Esophagus squamous epithelium (tissue), 5 donors: ENCODE results near the gene STARD3. TPM values are rescaled to one million over a fixed set of nuclear protein-coding genes. Genes with fewer than 3 reads are reported as not detected.

Source experiments
- DNase-seq: peaks from one replicate; lab custom pipeline; 2025; lab: John Stamatoyannopoulos, UW
- H3K27ac ChIP-seq, 4 donors: fragments of 200-600 bp; sonication (generic); one replicate each; pipeline ENCODE4 v1.5.1; 2016 to 2019; ENCODE audit warnings: mild to moderate bottlenecking in 1 of 4
- H3K27me3 ChIP-seq, 4 donors: fragments of 200-600 bp; sonication (generic); 1 replicate in 3 of 4; 2 replicates in 1 of 4; pipeline versions ENCODE4 v1.5.1 to v1.6.0; 2017 to 2021; ENCODE audit warnings: antibody characterized with exemption in 1 of 4
- H3K36me3 ChIP-seq, 3 donors: fragments of 200-600 bp; sonication (generic); one replicate each; pipeline ENCODE4 v1.5.1; 2016 to 2019
- H3K4me1 ChIP-seq, 3 donors: fragments of 200-600 bp; sonication (generic); one replicate each; pipeline ENCODE4 v1.5.1; 2017 to 2019
- H3K4me3 ChIP-seq, 4 donors: fragments of 200-600 bp; sonication (generic); 1 replicate in 3 of 4; 2 replicates in 1 of 4; pipeline ENCODE4 v1.5.1; 2016 to 2019; ENCODE audit warnings: mild to moderate bottlenecking in 2 of 4, moderate library complexity in 1 of 4
- H3K9me3 ChIP-seq, 3 donors: fragments of 200-600 bp; sonication (generic); one replicate each; pipeline ENCODE4 v1.5.1; 2016 to 2019
- POLR2A ChIP-seq, 4 donors: fragments of 450-650 bp; IDR thresholded peaks; one replicate each; pipeline ENCODE4 v1.6.1; 2017; ENCODE audit warnings: antibody characterized with exemption in 4 of 4, mild to moderate bottlenecking in 4 of 4, moderate library complexity in 3 of 4
- WGBS, 2 donors: methylation state at CpG; one replicate each; pipeline ENCODE4 v1.1.5; 2018; 5-methylcytosine and 5-hydroxymethylcytosine counted together
- intact Hi-C: fragments of 100-400 bp; cut with DNase I; formaldehyde crosslinking; loops from one replicate; pipeline ENCODE4 v1.15.0; 2022
- total RNA-seq, 4 donors: library from RNA; depleted of rRNA; stranded (reverse); fragments of >200 nt; gene quantifications; one replicate each; pipeline ENCODE4 v1.1.0, GENCODE V29; 2016
- TF ChIP-seq, protein P1 (sequence below), 6 experiments: fragments of 450-650 bp in 4 of 6; fragments of 200-600 bp in 2 of 6; sonication (generic) in 2 of 6; IDR thresholded peaks; one replicate each; pipeline ENCODE4 v1.5.1; 2016 to 2019; ENCODE audit warnings: antibody characterized with exemption in 6 of 6, mild to moderate bottlenecking in 4 of 6, moderate library complexity in 4 of 6
- donor health status: DM: yes; HTN: yes; CAD: no.

STARD3 gene
- total RNA-seq, 4 donors from 2014 or later: 27.3 to 46.7 (median 33.4) TPM

GRCh38 chr17:39670746-39671145 is 33.8 kb downstream of the STARD3 start:
- peaks cover 0 to 60% (median 3%) of the 10 kb centered on the region in 4 donors for H3K27me3 ChIP-seq
- TF ChIP-seq, protein P1, sequence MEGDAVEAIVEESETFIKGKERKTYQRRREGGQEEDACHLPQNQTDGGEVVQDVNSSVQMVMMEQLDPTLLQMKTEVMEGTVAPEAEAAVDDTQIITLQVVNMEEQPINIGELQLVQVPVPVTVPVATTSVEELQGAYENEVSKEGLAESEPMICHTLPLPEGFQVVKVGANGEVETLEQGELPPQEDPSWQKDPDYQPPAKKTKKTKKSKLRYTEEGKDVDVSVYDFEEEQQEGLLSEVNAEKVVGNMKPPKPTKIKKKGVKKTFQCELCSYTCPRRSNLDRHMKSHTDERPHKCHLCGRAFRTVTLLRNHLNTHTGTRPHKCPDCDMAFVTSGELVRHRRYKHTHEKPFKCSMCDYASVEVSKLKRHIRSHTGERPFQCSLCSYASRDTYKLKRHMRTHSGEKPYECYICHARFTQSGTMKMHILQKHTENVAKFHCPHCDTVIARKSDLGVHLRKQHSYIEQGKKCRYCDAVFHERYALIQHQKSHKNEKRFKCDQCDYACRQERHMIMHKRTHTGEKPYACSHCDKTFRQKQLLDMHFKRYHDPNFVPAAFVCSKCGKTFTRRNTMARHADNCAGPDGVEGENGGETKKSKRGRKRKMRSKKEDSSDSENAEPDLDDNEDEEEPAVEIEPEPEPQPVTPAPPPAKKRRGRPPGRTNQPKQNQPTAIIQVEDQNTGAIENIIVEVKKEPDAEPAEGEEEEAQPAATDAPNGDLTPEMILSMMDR (IDR thresholded peaks at IDR 0.05): no peak
- TF ChIP-seq POLR2A (IDR thresholded peaks at IDR 0.05): no peak
- no peak overlapping the region for H3K4me3 ChIP-seq
- WGBS, 2 donors: 36 to 37% methylated on average over 2 to 3 of the region's 4 CpGs
- no peaks in the 10 kb centered on the region for H3K36me3 ChIP-seq
- intact Hi-C loops: no loop called here
- H3K27ac ChIP-seq: no peak overlapping the region
- H3K9me3 ChIP-seq: no peaks in the 10 kb centered on the region
- DNase-seq: no peak
- H3K4me1 ChIP-seq: peaks cover 38 to 78% (median 50%) of the 10 kb centered on the region in 3 donors

GRCh38 chr17:39671651-39672521 is 34.9 kb downstream of the STARD3 start:
- WGBS, 2 donors: 47 to 49% methylated on average over 9 to 12 of the region's 19 CpGs
- Histone ChIP-seq H3K4me3 (no peak overlapping the region), H3K4me1 (peaks cover 42 to 78% (median 56%) of the 10 kb centered on the region in 3 donors), H3K27me3 (peaks cover 0 to 48% (median 3%) of the 10 kb centered on the region in 4 donors), H3K27ac (peak overlapping the region in 3 of 4 donors; percentile 41 to 69 (median 63)), H3K36me3 (peaks cover 0 to 7% (median 0%) of the 10 kb centered on the region in 3 donors), H3K9me3 (no peaks in the 10 kb centered on the region)
- intact Hi-C loops: no loop called here
- no peak for DNase-seq
- TF ChIP-seq, protein P1 (IDR thresholded peaks at IDR 0.05): peak; percentile 30 to 63 (median 46)
- no peak for TF ChIP-seq POLR2A (IDR thresholded peaks at IDR 0.05)

DNA sequence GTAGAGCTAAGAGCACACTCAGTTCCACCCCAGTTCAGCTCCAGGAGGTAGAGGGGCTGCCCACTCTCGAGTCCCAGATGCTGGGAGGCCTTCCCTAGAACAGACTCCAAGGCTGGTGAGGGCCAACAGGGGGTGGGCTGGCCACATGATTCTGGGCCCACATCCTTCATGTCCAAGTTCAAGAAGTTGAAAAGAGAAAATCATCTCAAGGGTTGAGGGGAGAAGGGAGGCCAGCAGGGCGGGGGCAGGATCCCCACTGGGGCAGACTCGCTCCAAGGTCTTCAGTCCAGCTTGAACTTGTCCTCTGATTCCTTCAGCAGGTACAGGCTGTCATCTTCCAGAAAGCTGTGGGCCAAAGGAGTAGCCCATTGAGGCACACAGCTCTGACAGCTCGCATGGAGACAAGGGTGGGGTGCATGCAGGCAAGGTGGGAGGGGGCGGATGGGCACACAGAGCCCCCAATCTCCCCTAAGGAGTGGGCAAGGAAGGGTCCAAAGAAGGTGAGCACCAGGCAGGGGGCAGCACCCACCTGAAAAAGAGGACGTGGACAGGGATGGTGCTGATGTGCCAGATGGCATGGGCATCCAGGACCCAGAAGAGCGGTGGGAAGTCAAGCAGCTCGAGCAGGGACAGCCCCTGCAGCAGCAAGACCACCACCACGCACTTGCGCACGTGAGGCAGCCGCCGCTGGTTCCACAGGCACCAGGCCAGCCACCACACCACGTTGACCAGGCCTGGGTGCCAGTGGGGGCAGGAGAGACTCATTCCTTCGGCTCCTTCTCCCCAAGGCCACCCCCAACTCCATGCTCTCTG is 35.8 kb downstream of the STARD3 start:
- H3K27ac ChIP-seq: peak overlapping the region in 3 of 4 donors; percentile 41 to 69 (median 63)
- intact Hi-C loops: no loop called here
- peaks cover 33 to 78% (median 48%) of the 10 kb centered on the region in 3 donors for H3K4me1 ChIP-seq
- TF ChIP-seq POLR2A (IDR thresholded peaks at IDR 0.05): no peak
- TF ChIP-seq, protein P1 (IDR thresholded peaks at IDR 0.05): no peak
- H3K36me3 ChIP-seq: peaks cover 0 to 15% (median 0%) of the 10 kb centered on the region in 3 donors
- no peaks in the 10 kb centered on the region for H3K9me3 ChIP-seq
- H3K27me3 ChIP-seq: peaks cover 0 to 40% (median 3%) of the 10 kb centered on the region in 4 donors
- no peak for DNase-seq
- WGBS, 2 donors: 73 to 83% methylated on average over 6 to 13 of the region's 15 CpGs
- H3K4me3 ChIP-seq: no peak overlapping the region

DNA sequence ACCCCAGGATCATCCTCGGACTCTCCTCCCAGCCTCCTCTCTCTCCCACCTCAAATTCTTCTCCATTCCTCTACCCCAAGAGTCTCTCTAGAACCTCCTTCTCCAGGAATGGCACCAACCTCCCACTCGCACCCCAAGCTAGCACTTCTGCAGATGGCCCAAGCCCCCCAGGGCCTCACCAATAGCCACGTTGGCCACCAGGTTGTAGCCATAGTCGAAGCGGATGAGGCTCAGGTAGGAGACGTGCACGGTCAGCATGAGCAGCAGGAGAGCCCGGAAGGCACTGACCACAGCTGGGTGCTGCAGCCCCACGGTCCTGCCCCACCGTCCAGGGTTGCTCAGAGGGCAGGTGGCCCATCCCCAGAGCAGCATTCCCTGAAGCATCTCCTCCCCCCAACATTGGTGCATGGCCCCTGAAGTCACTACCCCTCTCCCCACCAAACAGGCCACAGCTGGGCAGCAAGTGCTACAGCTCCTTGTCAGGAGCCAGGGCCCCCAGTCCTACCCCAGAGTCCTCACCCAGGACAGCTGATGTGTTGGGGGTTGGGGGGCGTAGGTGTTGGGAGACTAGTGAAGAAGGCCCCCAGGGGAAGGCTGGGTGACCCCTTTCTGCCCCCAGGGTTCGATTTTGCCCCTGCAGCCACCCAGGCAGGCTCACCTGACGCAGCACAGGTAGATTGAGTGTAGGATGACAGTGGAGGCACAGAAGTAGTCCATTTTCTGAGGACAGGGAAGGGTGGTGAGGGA is 36.6 kb downstream of the STARD3 start:
- Histone ChIP-seq H3K27ac (no peak overlapping the region), H3K9me3 (no peaks in the 10 kb centered on the region)
- TF ChIP-seq POLR2A (IDR thresholded peaks at IDR 0.05): no peak
- TF ChIP-seq, protein P1 (IDR thresholded peaks at IDR 0.05): no peak

More for the DNA sequence above, 36.6 kb downstream of the STARD3 start:
- 56 to 83% methylated on average over 3 to 9 of the region's 13 CpGs for WGBS, 2 donors
- H3K4me3 ChIP-seq: no peak overlapping the region
- no peak for DNase-seq
- intact Hi-C loops: no loop called here
- peaks cover 25 to 78% (median 41%) of the 10 kb centered on the region in 3 donors for H3K4me1 ChIP-seq
- peaks cover 0 to 23% (median 0%) of the 10 kb centered on the region in 3 donors for H3K36me3 ChIP-seq
- H3K27me3 ChIP-seq: peaks cover 0 to 32% (median 3%) of the 10 kb centered on the region in 4 donors
